ENCODE data around the gene CDH13. TPM values are rescaled to one million over a fixed set of nuclear protein-coding genes. Genes with fewer than 3 reads are reported as not detected.

The CDH13 gene
- polyA plus RNA-seq, 1 donor from 2014 or later = 3.2 TPM

DNA sequence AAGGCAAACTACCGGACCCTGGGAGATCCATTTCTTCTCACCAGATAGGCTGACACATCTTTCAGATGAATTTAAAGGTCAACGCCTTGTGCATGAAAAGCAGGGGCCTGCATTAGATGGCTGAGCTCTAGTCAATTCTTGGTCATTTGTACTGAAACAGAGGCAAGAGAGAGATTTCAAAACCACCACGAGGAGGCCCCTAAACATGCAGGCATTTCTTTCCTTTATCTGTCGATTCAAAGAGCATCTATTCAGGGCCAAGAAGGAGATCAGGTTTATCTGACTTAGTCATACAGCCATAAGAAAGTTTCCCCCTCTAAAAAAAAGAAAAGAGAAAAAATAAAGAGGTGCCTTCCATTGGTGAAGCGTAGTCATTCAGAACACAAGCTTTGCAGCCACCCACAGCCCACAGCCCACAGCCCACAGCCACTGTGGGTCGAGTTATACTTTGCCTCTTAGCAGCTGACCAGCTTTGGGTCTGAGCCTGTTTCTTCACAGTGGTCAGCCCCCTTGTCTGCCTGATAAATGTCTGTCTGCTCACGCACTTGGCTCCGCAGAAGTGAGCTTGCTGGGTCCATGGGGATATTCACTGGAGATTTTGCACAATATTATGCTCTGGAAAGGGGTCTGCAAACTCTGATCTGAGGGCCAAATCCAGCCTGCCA is 207.5 kb downstream of the CDH13 start:
- Histone ChIP-seq H3K4me2 (ENCODE audit: low read length) (no peak overlapping the region), H3K4me3 (ENCODE audit: low read length) (no peak overlapping the region), H3K27ac (ENCODE audit: low read length) (no peak overlapping the region)

DNA sequence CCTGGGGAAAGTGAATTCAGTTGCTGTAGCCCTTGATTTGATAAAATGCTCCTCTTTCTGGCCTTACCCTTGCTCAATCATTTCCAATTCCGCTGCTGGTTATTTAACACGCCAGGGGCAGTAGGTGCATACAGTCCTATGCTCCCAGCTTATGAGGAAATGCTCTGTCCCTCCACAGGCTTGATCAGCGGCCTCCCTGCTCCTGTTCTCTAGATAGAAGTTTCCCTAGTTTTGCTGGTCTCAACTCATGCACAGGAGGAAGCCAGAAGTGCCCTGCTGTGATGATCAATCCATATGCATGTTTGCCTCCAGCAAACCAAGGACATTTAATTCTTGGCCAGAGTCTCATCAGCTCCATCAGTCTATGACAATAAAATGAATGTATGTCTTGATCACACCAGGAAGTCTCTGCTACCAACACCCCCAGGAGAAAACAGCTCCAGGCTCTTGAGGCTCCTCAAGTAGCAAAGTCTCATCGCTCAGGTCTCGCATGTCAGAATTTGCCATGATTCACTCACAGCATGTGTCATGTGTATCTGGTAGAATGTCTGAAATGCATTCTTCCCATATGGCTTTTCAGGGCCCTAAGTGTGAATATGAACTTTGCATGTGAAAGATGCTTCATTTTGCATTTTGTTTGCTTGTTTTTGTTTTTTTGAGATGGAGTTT is 208.9 kb downstream of the CDH13 start:
- Histone ChIP-seq H3K9me3 (ENCODE audit: low read length) (no peaks in the 10 kb centered on the region), H3K27ac (ENCODE audit: low read length) (no peak overlapping the region), H3K79me2 (replicated peaks; ENCODE audit: insufficient read depth, low read length) (no peaks in the 10 kb centered on the region), H3F3A (ENCODE audit: insufficient read depth, low read length, poor library complexity, severe bottlenecking) (no peaks in the 10 kb centered on the region), H3K4me2 (ENCODE audit: low read length) (no peak overlapping the region), H3K4me3 (ENCODE audit: low read length) (no peak overlapping the region), H3K27me3 (ENCODE audit: insufficient read depth, low read depth, low read length) (no peaks in the 10 kb centered on the region), H4K20me1 (ENCODE audit: insufficient read depth) (no peaks in the 10 kb centered on the region), H3K9me2 (ENCODE audit: insufficient read depth, low read length) (no peaks in the 10 kb centered on the region), H3K9ac (ENCODE audit: low read length) (no peak overlapping the region), H3K36me3 (ENCODE audit: insufficient read depth, low read length) (no peaks in the 10 kb centered on the region), H2AFZ (ENCODE audit: low read depth, low read length) (no peak overlapping the region)
- TF ChIP-seq SMC3 (conservative IDR thresholded peaks at IDR 0.05; ENCODE audit: poor library complexity) (no peak), MXI1 (conservative IDR thresholded peaks at IDR 0.05; ENCODE audit: poor library complexity, severe bottlenecking) (no peak), RAD21 (conservative IDR thresholded peaks at IDR 0.05) (no peak), REST (IDR thresholded peaks at IDR 0.05; ENCODE audit: borderline replicate concordance) (no peak), EP300 (conservative IDR thresholded peaks at IDR 0.05; ENCODE audit: poor library complexity, severe bottlenecking) (no peak), TAF1 (IDR thresholded peaks at IDR 0.05; ENCODE audit: low read depth) (no peak), EZH2 (IDR thresholded peaks at IDR 0.05; ENCODE audit: borderline replicate concordance, insufficient read depth, low read length, poor library complexity, severe bottlenecking) (no peak), CTCF (IDR thresholded peaks at IDR 0.05; ENCODE audit: poor library complexity, severe bottlenecking) (no peak), POLR2AphosphoS5 (IDR thresholded peaks at IDR 0.05) (no peak)

More for the DNA sequence above, 207.5 kb downstream of the CDH13 start:
- H3K9ac ChIP-seq (ENCODE audit: low read length) = no peak overlapping the region
- H3F3A ChIP-seq (ENCODE audit: insufficient read depth, low read length, poor library complexity, severe bottlenecking) = no peaks in the 10 kb centered on the region
- no peaks in the 10 kb centered on the region for H3K9me2 ChIP-seq (ENCODE audit: insufficient read depth, low read length)
- H3K36me3 ChIP-seq (ENCODE audit: insufficient read depth, low read length) = no peaks in the 10 kb centered on the region
- H3K9me3 ChIP-seq (ENCODE audit: low read length) = no peaks in the 10 kb centered on the region
- no peak overlapping the region for H2AFZ ChIP-seq (ENCODE audit: low read depth, low read length)
- no peak for TF ChIP-seq SMC3 (conservative IDR thresholded peaks at IDR 0.05; ENCODE audit: poor library complexity)
- TF ChIP-seq POLR2AphosphoS5 (IDR thresholded peaks at IDR 0.05) = no peak
- TF ChIP-seq EZH2 (IDR thresholded peaks at IDR 0.05; ENCODE audit: borderline replicate concordance, insufficient read depth, low read length, poor library complexity, severe bottlenecking) = no peak
- no peak for TF ChIP-seq TAF1 (IDR thresholded peaks at IDR 0.05; ENCODE audit: low read depth)
- TF ChIP-seq RAD21 (conservative IDR thresholded peaks at IDR 0.05) = no peak
- no peak for TF ChIP-seq REST (IDR thresholded peaks at IDR 0.05; ENCODE audit: borderline replicate concordance)
- no peaks in the 10 kb centered on the region for H3K27me3 ChIP-seq (ENCODE audit: insufficient read depth, low read depth, low read length)
- H4K20me1 ChIP-seq (ENCODE audit: insufficient read depth) = no peaks in the 10 kb centered on the region
- no peaks in the 10 kb centered on the region for H3K79me2 ChIP-seq (replicated peaks; ENCODE audit: insufficient read depth, low read length)

Data from neural cell (in vitro differentiated cells).